Smooth muscle cell (in vitro differentiated cells): ENCODE measurements around the gene ARAP1. TPM values are rescaled to one million over a fixed set of nuclear protein-coding genes. Genes with fewer than 3 reads are reported as not detected.
A peak's percentile ranks its signal among the peaks of the same experiment; 100 is the strongest.

ENCODE experiments used
- DNase-seq: peaks from one replicate; lab custom pipeline; 2025; ENCODE audit not compliant: unreplicated experiment; lab: John Stamatoyannopoulos, UW
- H2AFZ ChIP-seq: fragments of 200-600 bp; sonication (generic); 2 replicates; pipeline ENCODE4 v1.6.0; 2016; ENCODE audit warnings: antibody characterized with exemption, low read depth, mild to moderate bottlenecking
- H3F3A ChIP-seq: fragments of 200-600 bp; sonication (generic); 2 replicates; pipeline ENCODE4 v1.6.0; 2017; ENCODE audit warnings: antibody characterized with exemption, low read depth
- H3K27ac ChIP-seq: fragments of 200-600 bp; sonication (generic); 2 replicates; pipeline ENCODE4 v1.5.1; 2016; ENCODE audit warnings: low read depth, mild to moderate bottlenecking
- H3K27me3 ChIP-seq: fragments of 200-600 bp; sonication (generic); 2 replicates; pipeline ENCODE4 v1.6.1; 2016; ENCODE audit warnings: low read depth, mild to moderate bottlenecking
- H3K36me3 ChIP-seq: fragments of 200-600 bp; sonication (generic); 2 replicates; pipeline ENCODE4 v1.5.1; 2016; ENCODE audit warnings: low read depth
- H3K4me1 ChIP-seq: fragments of 200-600 bp; sonication (generic); 2 replicates; pipeline ENCODE4 v1.5.1; 2016; ENCODE audit warnings: low read depth
- H3K4me2 ChIP-seq: fragments of 200-600 bp; sonication (generic); 2 replicates; pipeline ENCODE4 v1.6.0; 2016; ENCODE audit warnings: mild to moderate bottlenecking
- H3K4me3 ChIP-seq: fragments of 200-600 bp; sonication (generic); 2 replicates; pipeline ENCODE4 v1.5.1; 2016; ENCODE audit warnings: mild to moderate bottlenecking
- H3K79me2 ChIP-seq: fragments of 200-600 bp; sonication (generic); 2 replicates; pipeline ENCODE4 v1.6.0; 2016; ENCODE audit warnings: low read depth, mild to moderate bottlenecking
- H3K9ac ChIP-seq: fragments of 200-600 bp; sonication (generic); 2 replicates; pipeline ENCODE4 v1.6.0; 2016; ENCODE audit warnings: low read depth
- H3K9me3 ChIP-seq: fragments of 200-600 bp; sonication (generic); replicated peaks from 2 replicates; pipeline ENCODE4 v1.5.1; 2016; ENCODE audit warnings: low read depth
- H4K20me1 ChIP-seq: fragments of 200-600 bp; sonication (generic); 2 replicates; pipeline ENCODE4 v1.6.0; 2016; ENCODE audit warnings: low read depth
- WGBS: methylation state at CpG from one replicate; pipeline ENCODE4 v1.1.7; 2016; ENCODE audit warnings: low lambda C conversion rate; 5-methylcytosine and 5-hydroxymethylcytosine counted together
- polyA plus RNA-seq: library from polyadenylated mRNA; unstranded; fragments of >200 nt; fragmentation: Nextera tagmentation; extraction: Ambion mirVana; gene quantifications from 2 replicates; pipeline ENCODE4 v1.2.1, GENCODE V29; 2016
- total RNA-seq: library from RNA; depleted of rRNA; stranded (reverse); fragments of >200 nt; gene quantifications from 2 replicates; pipeline ENCODE4 v1.2.3, GENCODE V29; 2014
- TF ChIP-seq, protein P1 (sequence below): fragments of 200-600 bp; sonication (generic); IDR thresholded peaks from 2 replicates; pipeline ENCODE4 v1.5.1; 2017; ENCODE audit warnings: borderline replicate concordance, mild to moderate bottlenecking, antibody characterized with exemption; ENCODE audit not compliant: insufficient read depth, poor library complexity, severe bottlenecking

ARAP1 gene
- total and polyA plus RNA-seq, 2 experiments from 2014 or later, result 45.2 to 45.6 TPM

DNA sequence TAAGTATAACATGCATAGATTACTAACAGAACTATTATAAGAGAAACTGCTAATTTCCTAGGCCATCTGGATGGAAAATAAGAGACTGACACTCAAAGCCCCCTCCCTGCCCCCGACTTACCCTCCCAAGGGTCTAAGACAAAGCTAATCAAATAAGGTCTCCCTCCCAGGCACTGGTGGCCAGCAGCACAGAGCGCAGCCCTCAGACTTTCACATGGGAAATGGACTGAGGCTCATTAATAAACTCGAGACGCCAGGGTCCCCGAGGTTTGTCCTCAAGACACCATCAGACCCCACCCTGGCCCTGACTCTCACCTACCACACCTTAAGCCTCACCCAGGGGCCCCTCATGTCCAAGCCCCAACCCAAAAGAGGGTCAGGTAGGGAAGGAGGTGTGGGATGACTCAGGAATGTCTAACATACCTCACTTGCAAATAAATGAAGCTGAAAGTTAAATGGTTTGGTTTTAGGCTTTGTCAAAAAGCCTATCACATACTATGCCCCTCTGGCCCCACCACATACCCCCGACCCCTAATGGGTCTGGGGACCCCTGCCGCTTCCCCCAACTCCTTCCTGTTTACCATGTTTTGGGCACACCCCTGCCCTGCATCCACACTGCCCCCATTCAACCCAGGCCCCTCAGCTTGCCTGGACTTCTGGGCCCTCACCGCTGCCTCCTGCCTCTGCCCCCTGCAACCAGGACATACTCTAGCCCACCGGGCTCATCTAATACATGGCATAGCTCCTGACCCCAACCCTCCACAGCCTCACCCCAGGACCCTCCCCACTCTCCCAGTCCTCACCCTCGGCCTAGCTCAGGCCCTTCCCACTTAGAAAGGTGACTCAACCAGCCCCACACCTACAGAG, 11.4 kb downstream of the ARAP1 start:
- Histone ChIP-seq H3F3A (peaks cover 13% of the 10 kb centered on the region), H3K27ac (peak overlapping the region; percentile 71), H3K79me2 (peaks cover 11% of the 10 kb centered on the region), H4K20me1 (peaks cover 14% of the 10 kb centered on the region), H3K27me3 (no peaks in the 10 kb centered on the region), H3K4me1 (peaks cover 11% of the 10 kb centered on the region), H3K4me3 (no peak overlapping the region), H3K4me2 (peak overlapping the region; percentile 64), H3K9me3 (no peaks in the 10 kb centered on the region), H2AFZ (no peak overlapping the region), H3K36me3 (no peaks in the 10 kb centered on the region), H3K9ac (peak overlapping the region; percentile 43)
- TF ChIP-seq, protein P1, sequence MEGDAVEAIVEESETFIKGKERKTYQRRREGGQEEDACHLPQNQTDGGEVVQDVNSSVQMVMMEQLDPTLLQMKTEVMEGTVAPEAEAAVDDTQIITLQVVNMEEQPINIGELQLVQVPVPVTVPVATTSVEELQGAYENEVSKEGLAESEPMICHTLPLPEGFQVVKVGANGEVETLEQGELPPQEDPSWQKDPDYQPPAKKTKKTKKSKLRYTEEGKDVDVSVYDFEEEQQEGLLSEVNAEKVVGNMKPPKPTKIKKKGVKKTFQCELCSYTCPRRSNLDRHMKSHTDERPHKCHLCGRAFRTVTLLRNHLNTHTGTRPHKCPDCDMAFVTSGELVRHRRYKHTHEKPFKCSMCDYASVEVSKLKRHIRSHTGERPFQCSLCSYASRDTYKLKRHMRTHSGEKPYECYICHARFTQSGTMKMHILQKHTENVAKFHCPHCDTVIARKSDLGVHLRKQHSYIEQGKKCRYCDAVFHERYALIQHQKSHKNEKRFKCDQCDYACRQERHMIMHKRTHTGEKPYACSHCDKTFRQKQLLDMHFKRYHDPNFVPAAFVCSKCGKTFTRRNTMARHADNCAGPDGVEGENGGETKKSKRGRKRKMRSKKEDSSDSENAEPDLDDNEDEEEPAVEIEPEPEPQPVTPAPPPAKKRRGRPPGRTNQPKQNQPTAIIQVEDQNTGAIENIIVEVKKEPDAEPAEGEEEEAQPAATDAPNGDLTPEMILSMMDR, result no peak
- no peak for DNase-seq
- WGBS, result 59% methylated on average over 9 of the region's 10 CpGs

DNA sequence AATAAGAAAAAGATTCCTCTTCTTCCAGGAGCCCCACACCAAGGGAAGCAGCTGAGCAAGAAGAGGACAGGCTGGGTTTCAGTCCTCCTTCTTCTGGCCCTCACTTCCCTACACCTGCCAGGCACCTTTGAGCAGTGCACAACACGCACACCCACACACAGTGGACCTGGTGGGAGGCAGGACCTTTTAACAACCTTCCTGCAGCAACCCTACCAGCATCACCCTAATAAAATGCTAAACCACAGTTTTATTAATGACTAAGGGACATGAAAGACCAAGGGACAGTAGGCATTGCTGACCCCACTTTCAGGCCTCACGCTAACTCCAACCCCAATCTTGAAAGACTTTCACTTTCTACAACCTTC, 12.2 kb downstream of the ARAP1 start:
- H4K20me1 ChIP-seq, result peaks cover 14% of the 10 kb centered on the region
- no peak overlapping the region for H3K27ac ChIP-seq
- H2AFZ ChIP-seq, result no peak overlapping the region
- H3K27me3 ChIP-seq, result no peaks in the 10 kb centered on the region
- no peaks in the 10 kb centered on the region for H3K36me3 ChIP-seq
- no peaks in the 10 kb centered on the region for H3K9me3 ChIP-seq
- no peak for DNase-seq
- WGBS, result 98% methylated on average over 2 of the region's 2 CpGs
- no peak overlapping the region for H3K4me2 ChIP-seq
- peaks cover 11% of the 10 kb centered on the region for H3K79me2 ChIP-seq
- TF ChIP-seq, protein P1, result no peak
- peaks cover 14% of the 10 kb centered on the region for H3K4me1 ChIP-seq
- no peak overlapping the region for H3K4me3 ChIP-seq
- peaks cover 15% of the 10 kb centered on the region for H3F3A ChIP-seq
- no peak overlapping the region for H3K9ac ChIP-seq

DNA sequence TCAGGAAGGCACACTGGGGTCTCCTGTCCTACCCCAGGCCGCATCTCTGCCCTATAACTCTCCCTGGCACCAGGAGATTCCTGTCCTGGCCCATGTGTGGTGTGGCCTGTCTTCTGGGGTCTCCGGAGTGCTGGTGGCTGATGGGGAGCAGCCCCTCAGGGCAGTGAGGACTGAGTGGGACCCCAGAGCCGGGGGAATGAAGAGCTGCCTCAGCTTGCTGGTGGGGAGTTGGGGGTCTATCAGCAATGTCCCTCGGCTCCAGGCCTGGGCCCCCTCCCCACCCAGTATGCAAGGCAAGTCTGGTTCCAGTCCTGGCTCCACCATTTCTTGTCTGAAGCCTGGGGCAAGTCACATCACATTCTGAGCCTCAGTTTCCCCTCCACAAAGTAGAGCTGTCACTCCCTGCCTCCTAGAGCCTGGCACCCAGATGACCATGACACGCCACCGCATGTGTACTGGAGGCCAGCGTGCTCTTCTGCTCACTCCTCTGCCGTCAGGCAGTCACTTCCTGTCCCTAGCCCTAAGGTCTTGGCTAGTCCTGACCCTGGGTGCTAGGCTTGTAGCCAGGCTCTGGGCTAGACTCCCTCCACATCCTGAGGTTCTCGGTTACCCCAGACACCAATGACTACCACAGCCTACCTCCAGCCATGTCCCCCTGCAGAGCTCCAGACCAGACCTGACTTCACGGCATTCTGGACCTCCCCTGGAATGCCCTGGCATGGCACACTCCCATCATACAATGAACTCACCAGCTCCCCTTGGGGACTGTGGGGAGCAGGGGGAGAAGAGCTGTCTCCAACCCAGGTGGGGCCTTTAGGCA, 12.8 kb downstream of the ARAP1 start:
- no peak overlapping the region for H3K4me3 ChIP-seq
- no peaks in the 10 kb centered on the region for H3K36me3 ChIP-seq
- H3K9ac ChIP-seq, result no peak overlapping the region
- peaks cover 12% of the 10 kb centered on the region for H3K79me2 ChIP-seq
- 91% methylated on average over 10 of the region's 10 CpGs for WGBS
- peaks cover 14% of the 10 kb centered on the region for H3K4me1 ChIP-seq
- no peak overlapping the region for H2AFZ ChIP-seq
- H4K20me1 ChIP-seq, result peaks cover 12% of the 10 kb centered on the region
- TF ChIP-seq, protein P1, result no peak
- no peak for DNase-seq
- peaks cover 15% of the 10 kb centered on the region for H3F3A ChIP-seq
- no peaks in the 10 kb centered on the region for H3K9me3 ChIP-seq
- no peak overlapping the region for H3K27ac ChIP-seq
- H3K4me2 ChIP-seq, result no peak overlapping the region
- H3K27me3 ChIP-seq, result no peaks in the 10 kb centered on the region
